ENCODE results near the gene GALNT10.

DNA sequence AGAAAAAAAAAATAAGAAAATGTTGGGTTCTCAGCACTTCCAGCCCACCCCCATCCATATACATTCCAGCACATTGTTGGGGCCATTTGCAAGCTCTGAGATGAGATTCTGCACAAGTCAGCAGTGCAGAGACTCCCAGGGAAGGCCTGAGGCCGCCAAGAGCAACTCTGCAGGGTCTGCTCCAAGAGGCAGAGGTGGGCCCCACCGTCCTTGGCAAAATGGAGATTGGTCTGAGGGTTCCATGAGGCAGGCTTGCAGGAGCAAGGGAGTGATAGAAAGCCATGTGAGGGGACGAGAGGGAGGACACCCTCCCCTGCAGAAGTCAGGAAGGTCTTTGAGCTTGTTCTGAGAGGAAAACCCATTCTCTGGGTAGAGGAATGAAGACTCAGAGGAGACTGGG, 203.3 kb downstream of the GALNT10 start:
- TF ChIP-seq, protein P1, sequence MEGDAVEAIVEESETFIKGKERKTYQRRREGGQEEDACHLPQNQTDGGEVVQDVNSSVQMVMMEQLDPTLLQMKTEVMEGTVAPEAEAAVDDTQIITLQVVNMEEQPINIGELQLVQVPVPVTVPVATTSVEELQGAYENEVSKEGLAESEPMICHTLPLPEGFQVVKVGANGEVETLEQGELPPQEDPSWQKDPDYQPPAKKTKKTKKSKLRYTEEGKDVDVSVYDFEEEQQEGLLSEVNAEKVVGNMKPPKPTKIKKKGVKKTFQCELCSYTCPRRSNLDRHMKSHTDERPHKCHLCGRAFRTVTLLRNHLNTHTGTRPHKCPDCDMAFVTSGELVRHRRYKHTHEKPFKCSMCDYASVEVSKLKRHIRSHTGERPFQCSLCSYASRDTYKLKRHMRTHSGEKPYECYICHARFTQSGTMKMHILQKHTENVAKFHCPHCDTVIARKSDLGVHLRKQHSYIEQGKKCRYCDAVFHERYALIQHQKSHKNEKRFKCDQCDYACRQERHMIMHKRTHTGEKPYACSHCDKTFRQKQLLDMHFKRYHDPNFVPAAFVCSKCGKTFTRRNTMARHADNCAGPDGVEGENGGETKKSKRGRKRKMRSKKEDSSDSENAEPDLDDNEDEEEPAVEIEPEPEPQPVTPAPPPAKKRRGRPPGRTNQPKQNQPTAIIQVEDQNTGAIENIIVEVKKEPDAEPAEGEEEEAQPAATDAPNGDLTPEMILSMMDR (IDR thresholded peaks at IDR 0.05): no peak
- TF ChIP-seq POLR2AphosphoS5 (IDR thresholded peaks at IDR 0.05; ENCODE audit: insufficient read depth in 1 of 2, low read depth in 1 of 2): no peak
